HepG2 (cell line): ENCODE results near the gene AP4E1. TPM values are rescaled to one million over a fixed set of nuclear protein-coding genes. Genes with fewer than 3 reads are reported as not detected.

Experiments used
- ATAC-seq: fragments of 200-7000 bp; cut with Tn5 transposase; 3 replicates; pipeline ENCODE4 v1.9.1; 2020; ENCODE audit warnings: mild to moderate bottlenecking, moderate library complexity
- BruUV-seq: library from RNA; stranded (reverse); fragments of 400-500 nt; replicated peaks from 2 replicates; lab custom pipeline; 2021; lab: Mats Ljungman, UMichigan
- CTCF ChIA-PET: fragments of 300-600 bp; formaldehyde crosslinking; extraction: SDS; loops from one replicate; lab custom pipeline; 2021; ENCODE audit warnings: low total read pairs, inconsistent platforms, low intra/inter-chr PET ratio; lab: Yijun Ruan, JAX
- POLR2A ChIA-PET: fragments of 350-600 bp; sonication (Branson Sonifier 250); formaldehyde crosslinking; loops from one replicate; lab custom pipeline; 2020; ENCODE audit warnings: antibody characterized with exemption, inconsistent platforms; lab: Yijun Ruan, JAX
- DNase-seq: peaks from one replicate; pipeline ENCODE4 v3.0.0-alpha.2; 2015; ENCODE audit warnings: low spot score
- FAIRE-seq: peaks from 3 replicates; lab custom pipeline; 2011; peaks lifted over from hg19 to GRCh38; lab: Jason Lieb, UNC
- H2AFZ ChIP-seq: one replicate; pipeline ENCODE4 v1.6.1; 2011; ENCODE audit warnings: low read length, inconsistent platforms
- H3K27ac ChIP-seq: fragments of 300-600 bp; 3 replicates; pipeline ENCODE4 v1.8.0; 2011; ENCODE audit warnings: mixed run types, mild to moderate bottlenecking, mixed read lengths, low read length, inconsistent platforms; ENCODE audit not compliant: insufficient read depth; ENCODE audit errors: extremely low read length
- H3K27me3 ChIP-seq, 2 experiments: fragments of 200-600 bp in 1 of 2; 2 replicates in 1 of 2; 3 replicates in 1 of 2; pipeline versions ENCODE4 v1.6.0 to v1.8.0; 2011; ENCODE audit warnings: low read length in 2 of 2, mild to moderate bottlenecking in 2 of 2, moderate library complexity in 2 of 2, inconsistent platforms in 1 of 2; ENCODE audit not compliant: insufficient read depth in 2 of 2, control insufficient read depth in 1 of 2
- H3K36me3 ChIP-seq, 2 experiments: fragments of 200-600 bp in 1 of 2; replicated peaks in 1 of 2; 2 replicates in 1 of 2; 3 replicates in 1 of 2; pipeline versions ENCODE4 v1.5.1 to v1.8.0; 2011; ENCODE audit warnings: low read length in 2 of 2, inconsistent platforms in 1 of 2; ENCODE audit not compliant: insufficient read depth in 2 of 2, control insufficient read depth in 1 of 2
- H3K4me1 ChIP-seq: 2 replicates; pipeline ENCODE4 v1.5.1; 2012; ENCODE audit warnings: low read length, inconsistent platforms; ENCODE audit not compliant: insufficient read depth
- H3K4me2 ChIP-seq: 2 replicates; pipeline ENCODE4 v1.6.0; 2011; ENCODE audit warnings: low read depth, low read length, inconsistent platforms
- H3K4me3 ChIP-seq, 3 experiments: fragments of 200-600 bp in 1 of 3; sonication (generic), shearing (Covaris generic) in 1 of 3; replicated peaks in 1 of 3; 2 replicates each; pipeline ENCODE4 v1.5.1; 2011 to 2016; ENCODE audit warnings: low read length in 3 of 3, inconsistent platforms in 2 of 3, low read depth in 2 of 3, mild to moderate bottlenecking in 2 of 3, control low read depth in 1 of 3, mixed read lengths in 1 of 3; ENCODE audit not compliant: insufficient read depth in 1 of 3
- H3K79me2 ChIP-seq: one replicate; pipeline ENCODE4 v1.6.1; 2011; ENCODE audit warnings: low read length, inconsistent platforms; ENCODE audit not compliant: insufficient read depth
- H3K9ac ChIP-seq: 2 replicates; pipeline ENCODE4 v1.6.0; 2011; ENCODE audit warnings: mild to moderate bottlenecking, low read depth, low read length, inconsistent platforms; ENCODE audit not compliant: insufficient read depth
- H3K9me3 ChIP-seq: 2 replicates; pipeline ENCODE4 v1.5.1; 2012; ENCODE audit warnings: mild to moderate bottlenecking, low read length
- H4K20me1 ChIP-seq: 2 replicates; pipeline ENCODE4 v1.6.0; 2011; ENCODE audit warnings: inconsistent platforms, mild to moderate bottlenecking, low read length, moderate library complexity; ENCODE audit not compliant: insufficient read depth
- ARID4A ChIP-seq: sonication (generic); formaldehyde crosslinking; IDR thresholded peaks from 2 replicates; pipeline ENCODE4 v1.5.0; 2020; ENCODE audit warnings: mild to moderate bottlenecking, missing genetic modification reagents, borderline replicate concordance
- CEBPZ ChIP-seq: IDR thresholded peaks from 2 replicates; pipeline ENCODE4 v1.6.1; 2012; ENCODE audit warnings: low read length, improper control_type of control experiment
- MXD4 ChIP-seq: IDR thresholded peaks from 2 replicates; pipeline ENCODE4 v1.6.1; 2016; ENCODE audit warnings: mild to moderate bottlenecking, missing biosample characterization, missing genetic modification reagents
- NFIB ChIP-seq: sonication (generic); formaldehyde crosslinking; IDR thresholded peaks from 2 replicates; pipeline ENCODE4 v1.9.0; 2021; ENCODE audit warnings: missing genetic modification reagents, mild to moderate bottlenecking, borderline replicate concordance
- POLR2A ChIP-seq, 2 experiments: IDR thresholded peaks; 2 replicates each; pipeline ENCODE4 v1.6.1; 2011; ENCODE audit warnings: low read depth in 2 of 2, low read length in 2 of 2, mild to moderate bottlenecking in 1 of 2, moderate library complexity in 1 of 2; ENCODE audit not compliant: insufficient read depth in 1 of 2
- RARA ChIP-seq: IDR thresholded peaks from 2 replicates; pipeline ENCODE4 v1.6.1; 2016; ENCODE audit warnings: missing genetic modification reagents, missing compliant biosample characterization
- SIN3A ChIP-seq: IDR thresholded peaks from 2 replicates; pipeline ENCODE4 v1.6.1; 2011; ENCODE audit warnings: low read depth, mild to moderate bottlenecking, control low read depth, low read length, borderline replicate concordance
- SOX6 ChIP-seq, 2 experiments: fragments of 450-650 bp in 1 of 2; sonication (generic) in 1 of 2; formaldehyde crosslinking in 1 of 2; IDR thresholded peaks; 2 replicates each; pipeline versions ENCODE4 v1.4.0 to v1.6.1; 2017 to 2020; ENCODE audit warnings: antibody characterized with exemption in 1 of 2, mild to moderate bottlenecking in 1 of 2, missing genetic modification reagents in 1 of 2
- TFDP1 ChIP-seq: IDR thresholded peaks from 2 replicates; pipeline ENCODE4 v1.6.1; 2016; ENCODE audit warnings: missing compliant biosample characterization, missing genetic modification reagents, borderline replicate concordance
- TGIF2 ChIP-seq: IDR thresholded peaks from 2 replicates; pipeline ENCODE4 v1.6.1; 2016; ENCODE audit warnings: control low read depth, missing compliant biosample characterization
- ZBTB7B ChIP-seq: sonication (generic); formaldehyde crosslinking; IDR thresholded peaks from 2 replicates; pipeline ENCODE4 v1.4.0; 2020; ENCODE audit warnings: missing genetic modification reagents
- ZKSCAN1 ChIP-seq: fragments of 150-350 bp; IDR thresholded peaks from 2 replicates; pipeline ENCODE4 v1.6.1; 2014; ENCODE audit warnings: low read length
- ZNF558 ChIP-seq: sonication (generic); formaldehyde crosslinking; IDR thresholded peaks from 2 replicates; pipeline ENCODE4 v1.9.0; 2022; ENCODE audit warnings: mild to moderate bottlenecking, missing genetic modification reagents, borderline replicate concordance
- ZNF790 ChIP-seq: sonication (generic); formaldehyde crosslinking; IDR thresholded peaks from 2 replicates; pipeline ENCODE4 v1.8.0; 2022; ENCODE audit warnings: missing genetic modification reagents, mild to moderate bottlenecking, borderline replicate concordance
- ZNF891 ChIP-seq: sonication (generic); formaldehyde crosslinking; IDR thresholded peaks from 2 replicates; pipeline ENCODE4 v1.5.0; 2020; ENCODE audit warnings: mild to moderate bottlenecking, missing genetic modification reagents
- WGBS: methylation state at CpG from one replicate; pipeline ENCODE4 v1.1.6; 2017; ENCODE audit warnings: low lambda C conversion rate; 5-methylcytosine and 5-hydroxymethylcytosine counted together
- in situ Hi-C: cut with HindIII; loops from 2 replicates; pipeline ENCODE4 v1.10.0; 2017; ENCODE audit warnings: low pct_unique_long_range_greater_than_20kb; ENCODE audit not compliant: extremely low pct_ligation_motif_present
- intact Hi-C: fragments of 100-400 bp; cut with micrococcal nuclease; formaldehyde crosslinking; loops from one replicate; pipeline ENCODE4 v1.10.0; 2022; ENCODE audit not compliant: unreplicated experiment
- polyA plus RNA-seq, 8 experiments: library from polyadenylated mRNA; depleted of rRNA in 3 of 8; stranded (reverse) in 7 of 8; unstranded in 1 of 8; fragments of >200 nt; fragmentation: Illumina TruSeq in 4 of 8; extraction: Trizol in 4 of 8; gene quantifications; 2 replicates each; pipeline versions ENCODE4 v1.2.1 to v1.2.3, GENCODE V29; 2011 to 2016; ENCODE audit warnings: low read depth in 4 of 8, missing spikeins in 1 of 8, mixed read lengths in 1 of 8; ENCODE audit not compliant: insufficient read depth in 1 of 8
- total RNA-seq, 5 experiments: library from RNA; depleted of rRNA; stranded (reverse); fragments of >200 nt; fragmentation: Illumina TruSeq; extraction: Trizol; gene quantifications; 2 replicates each; pipeline ENCODE4 v1.2.3, GENCODE V29; 2016; ENCODE audit warnings: low read depth in 1 of 5

Gene AP4E1
- total and polyA plus RNA-seq, 2 of the 13 experiments (the other 11 are each of a cell fraction or from before 2014, with no cell fraction given): 2.2 to 7.8 TPM

- WGBS: 6% methylated on average over 16 of the region's 16 CpGs
- Histone ChIP-seq H3K4me3 (peak overlapping the region; percentile 85 to 99 (median 97)), H3K9ac (peak overlapping the region; percentile 90), H4K20me1 (no peaks in the 10 kb centered on the region), H2AFZ (peak overlapping the region; percentile 79), H3K27ac (peak overlapping the region; percentile 87), H3K4me2 (peak overlapping the region; percentile 96), H3K36me3 (peaks cover 0 to 2% of the 10 kb centered on the region in 2 experiments; a peak in 1 of 5 replicates), H3K4me1 (peaks cover 13% of the 10 kb centered on the region), H3K79me2 (peaks cover 11% of the 10 kb centered on the region), H3K9me3 (no peaks in the 10 kb centered on the region), H3K27me3 (no peaks in the 10 kb centered on the region; a peak in 1 of 5 replicates)
- ChIA-PET POLR2A (interaction anchor here (0.8 to 1.1 kb wide), 2 partner anchors 31 to 591 kb away, joined by 3 to 4 read pairs; no protein-coding TSS in a partner anchor), CTCF (interaction anchor here (1.0 kb wide), 1 partner anchor 21 kb away, joined by 6 read pairs; no protein-coding TSS in a partner anchor)
- in situ Hi-C loops: loop anchor here (25.0 kb wide), 1 partner anchor 720 kb away; the partner anchor contains the start of gene SLC27A2
- no TSS peak for BruUV-seq
- FAIRE-seq (peak; percentile 69), DNase-seq (peak; percentile 73), ATAC-seq (peak; percentile 71)
- intact Hi-C loops: loop anchor here (5.0 kb wide), 2 partner anchors 485 to 555 kb away; partner anchors contain the start of gene USP8
- TF ChIP-seq ZNF558 (CRISPR knock-in tag) (no peak), POLR2A (IDR thresholded peaks at IDR 0.05; ENCODE audit: insufficient read depth in 1 of 2, low read depth in 2 of 2, low read length in 2 of 2) (peak; percentile 40 to 80; a peak in 3 of 4 replicates), ZNF790 (no peak), ZBTB7B (no peak), SIN3A (peak; percentile 94), RARA (peak; percentile 41; the same call in 1 of the 2 replicates), ZNF891 (CRISPR knock-in tag) (no peak), NFIB (CRISPR knock-in tag) (no peak), SOX6 (IDR thresholded peaks at IDR 0.05) (no peak), SOX6 (CRISPR knock-in tag; IDR thresholded peaks at IDR 0.05) (peak; percentile 22; the same call in 1 of the 2 replicates), MXD4 (peak; percentile 57; the same call in 1 of the 2 replicates), CEBPZ (no peak), TGIF2 (CRISPR knock-in tag) (peak; percentile 84), ARID4A (peak; percentile 70; the same call in 1 of the 2 replicates), TFDP1 (CRISPR knock-in tag) (peak; percentile 46; the same call in 1 of the 2 replicates), ZKSCAN1 (no peak)
Observed at GRCh38 chr15:50906954-50907600, 1.4 kb upstream of the AP4E1 start.
